HG02840 (cell line): ENCODE measurements around the gene SHISA8.
A peak's percentile ranks its signal among the peaks of the same experiment; 100 is the strongest.

ENCODE experiments used
- ATAC-seq: cut with Tn5 transposase; IDR thresholded peaks from one replicate; pipeline ENCODE4 v1.9.1; 2021; ENCODE audit warnings: mild to moderate bottlenecking, moderate library complexity, moderate number of reproducible peaks; ENCODE audit not compliant: unreplicated experiment, low FRiP score

SHISA8 gene

GRCh38 chr22:41934284-41935014 lies 19.6 kb upstream of the SHISA8 start:
- ATAC-seq: no peak

- no peak for ATAC-seq
These were observed 18.7 kb upstream of the SHISA8 start for GRCh38 chr22:41933411-41934177.

GRCh38 chr22:41932353-41932752 lies 17.5 kb upstream of the SHISA8 start:
- ATAC-seq: no peak

GRCh38 chr22:41931701-41932269 lies 16.9 kb upstream of the SHISA8 start:
- ATAC-seq: no peak

- ATAC-seq: no peak
These were observed 14.5 kb upstream of the SHISA8 start for GRCh38 chr22:41929418-41929810.

GRCh38 chr22:41928593-41929417 lies 13.9 kb upstream of the SHISA8 start:
- ATAC-seq: no peak

- no peak for ATAC-seq
These were observed 12.9 kb upstream of the SHISA8 start for GRCh38 chr22:41927813-41928212.

- no peak for ATAC-seq
These were observed 11.0 kb upstream of the SHISA8 start for GRCh38 chr22:41925783-41926460.

- ATAC-seq: no peak
These were observed 8.9 kb upstream of the SHISA8 start for GRCh38 chr22:41923595-41924276.

- no peak for ATAC-seq
These were observed 8.2 kb upstream of the SHISA8 start for GRCh38 chr22:41922940-41923594.

- ATAC-seq: no peak
These were observed 7.5 kb upstream of the SHISA8 start for GRCh38 chr22:41922328-41922727.

- ATAC-seq: peak; percentile 24
These were observed 5.5 kb upstream of the SHISA8 start for GRCh38 chr22:41920271-41920976.

GRCh38 chr22:41919357-41920224 lies 4.7 kb upstream of the SHISA8 start:
- peak; percentile 44 for ATAC-seq

- no peak for ATAC-seq
These were observed 3.3 kb upstream of the SHISA8 start for GRCh38 chr22:41917903-41918791.

GRCh38 chr22:41917375-41917902 lies 2.6 kb upstream of the SHISA8 start:
- ATAC-seq: no peak

GRCh38 chr22:41916745-41917358 lies 2.0 kb upstream of the SHISA8 start:
- ATAC-seq: no peak
